GM23248 (cell line): Measurements from ENCODE around the gene ZNF787.

ENCODE experiments used
- EZH2 ChIP-seq: fragments of 200-600 bp; sonication (generic); IDR thresholded peaks from 2 replicates; pipeline ENCODE4 v1.6.1; 2018; ENCODE audit warnings: antibody characterized with exemption, mild to moderate bottlenecking; ENCODE audit not compliant: insufficient read depth, poor library complexity, severe bottlenecking
- EZH2phosphoT487 ChIP-seq: fragments of 200-600 bp; sonication (generic); IDR thresholded peaks from 2 replicates; pipeline ENCODE4 v1.6.1; 2018; ENCODE audit warnings: antibody characterized with exemption, moderate library complexity, mild to moderate bottlenecking, low read depth; ENCODE audit not compliant: insufficient read depth

- TF ChIP-seq EZH2phosphoT487 (no peak), EZH2 (no peak)
Measured at GRCh38 chr19:56141417-56141993, 20.4 kb upstream of the ZNF787 start.
